Stimulated activated naive B cell treated with anti-CD40 and anti-IgM and Interleukin-4, amounts not matched to agents 10 μg/mL and 1 μg/mL and 100 μg/mL, for 72 hours (primary cell): Measurements from ENCODE around the gene SPG7.
"Not testable (repeated sequence)": the region's sequence is repeated elsewhere in the genome, so short reads cannot be mapped to it uniquely, and the experiment has no call there.

ENCODE experiments used
- ATAC-seq, 2 donors: fragments of 150-1000 bp; cut with Tn5 transposase; replicated peaks; 2 replicates each; pipeline ENCODE4 v1.10.0; 2021; ENCODE audit warnings: moderate library complexity in 1 of 2
- DNase-seq: peaks from one replicate; pipeline ENCODE4 v3.0.0; 2021
- H3K27ac Mint-ChIP-seq: one replicate; pipeline ENCODE4 v1.8.0; 2022; ENCODE audit warnings: mild to moderate bottlenecking, mixed read lengths
- H3K27me3 Mint-ChIP-seq, 2 donors: one replicate each; pipeline ENCODE4 v1.8.0; 2022; ENCODE audit warnings: mixed read lengths in 2 of 2
- H3K36me3 Mint-ChIP-seq, 2 donors: one replicate each; pipeline ENCODE4 v1.8.0; 2022; ENCODE audit warnings: mixed read lengths in 2 of 2, mild to moderate bottlenecking in 1 of 2
- H3K4me1 Mint-ChIP-seq, 2 donors: one replicate each; pipeline ENCODE4 v1.8.0; 2022; ENCODE audit warnings: mixed read lengths in 2 of 2, mild to moderate bottlenecking in 1 of 2
- H3K4me3 Mint-ChIP-seq, 2 donors: one replicate each; pipeline ENCODE4 v1.8.0; 2022; ENCODE audit warnings: mild to moderate bottlenecking in 2 of 2, mixed read lengths in 2 of 2, moderate library complexity in 1 of 2
- H3K9me3 Mint-ChIP-seq, 2 donors: one replicate each; pipeline ENCODE4 v1.8.0; 2022; ENCODE audit warnings: mixed read lengths in 2 of 2, mild to moderate bottlenecking in 1 of 2

The SPG7 gene

GRCh38 chr16:89563639-89564392 is 55.6 kb downstream of the SPG7 start:
- Mint-ChIP-seq H3K4me3 (peak overlapping the region; percentile 73 to 79), H3K36me3 (peaks cover 42 to 46% of the 10 kb centered on the region in 2 donors), H3K9me3 (no peaks in the 10 kb centered on the region), H3K27me3 (no peaks in the 10 kb centered on the region), H3K27ac (peak overlapping the region; percentile 27), H3K4me1 (peaks cover 38 to 62% of the 10 kb centered on the region in 2 donors)
- no peak for DNase-seq
- ATAC-seq: no peak

- Mint-ChIP-seq H3K27me3 (no peaks in the 10 kb centered on the region), H3K4me3 (peak overlapping the region; percentile 73 to 79), H3K4me1 (peaks cover 37 to 56% of the 10 kb centered on the region in 2 donors), H3K36me3 (peaks cover 42 to 46% of the 10 kb centered on the region in 2 donors), H3K9me3 (no peaks in the 10 kb centered on the region), H3K27ac (peak overlapping the region; percentile 94)
- no peak for ATAC-seq
- DNase-seq: no peak
These were observed 56.5 kb downstream of the SPG7 start for GRCh38 chr16:89564476-89565255.

- Mint-ChIP-seq H3K36me3 (peaks cover 42 to 46% of the 10 kb centered on the region in 2 donors), H3K27me3 (peaks cover under 1 to 4% of the 10 kb centered on the region in 2 donors), H3K9me3 (no peaks in the 10 kb centered on the region), H3K27ac (peak overlapping the region; percentile 94), H3K4me1 (peaks cover 36 to 52% of the 10 kb centered on the region in 2 donors), H3K4me3 (peak overlapping the region; percentile 73 to 79)
- DNase-seq (no peak), ATAC-seq (peak in 1 of 2 donors; percentile 0)
These were observed 57.0 kb downstream of the SPG7 start for GRCh38 chr16:89565256-89565505.

GRCh38 chr16:89565506-89566372 is 57.5 kb downstream of the SPG7 start:
- no peaks in the 10 kb centered on the region for H3K9me3 Mint-ChIP-seq
- ATAC-seq: peak; percentile 68 to 73
- peak; percentile 51 for DNase-seq

GRCh38 chr16:89567656-89568594 is 59.7 kb downstream of the SPG7 start:
- H3K4me3 Mint-ChIP-seq: no peak overlapping the region

More at GRCh38 chr16:89565506-89566372, 57.5 kb downstream of the SPG7 start:
- H3K27me3 Mint-ChIP-seq: peaks cover 5 to 9% of the 10 kb centered on the region in 2 donors
- peaks cover 38 to 52% of the 10 kb centered on the region in 2 donors for H3K4me1 Mint-ChIP-seq
- H3K27ac Mint-ChIP-seq: peak overlapping the region; percentile 94
- H3K4me3 Mint-ChIP-seq: peak overlapping the region; percentile 73 to 79
- peaks cover 42 to 47% of the 10 kb centered on the region in 2 donors for H3K36me3 Mint-ChIP-seq

GRCh38 chr16:89569506-89570341 is 61.5 kb downstream of the SPG7 start:
- no peak for DNase-seq
- no peak for ATAC-seq
- Mint-ChIP-seq H3K36me3 (peaks cover 10 to 14% of the 10 kb centered on the region in 2 donors), H3K9me3 (no peaks in the 10 kb centered on the region), H3K4me1 (peaks cover 29 to 43% of the 10 kb centered on the region in 2 donors), H3K27me3 (peaks cover 15 to 30% of the 10 kb centered on the region in 2 donors), H3K27ac (no peak overlapping the region), H3K4me3 (no peak overlapping the region)

More at GRCh38 chr16:89567656-89568594, 59.7 kb downstream of the SPG7 start:
- DNase-seq (no peak), ATAC-seq (no peak)
- H3K4me1 Mint-ChIP-seq: peaks cover 38 to 54% of the 10 kb centered on the region in 2 donors
- H3K27ac Mint-ChIP-seq: no peak overlapping the region
- H3K36me3 Mint-ChIP-seq: peaks cover 24 to 29% of the 10 kb centered on the region in 2 donors
- H3K27me3 Mint-ChIP-seq: peaks cover 14 to 28% of the 10 kb centered on the region in 2 donors
- no peaks in the 10 kb centered on the region for H3K9me3 Mint-ChIP-seq

DNA sequence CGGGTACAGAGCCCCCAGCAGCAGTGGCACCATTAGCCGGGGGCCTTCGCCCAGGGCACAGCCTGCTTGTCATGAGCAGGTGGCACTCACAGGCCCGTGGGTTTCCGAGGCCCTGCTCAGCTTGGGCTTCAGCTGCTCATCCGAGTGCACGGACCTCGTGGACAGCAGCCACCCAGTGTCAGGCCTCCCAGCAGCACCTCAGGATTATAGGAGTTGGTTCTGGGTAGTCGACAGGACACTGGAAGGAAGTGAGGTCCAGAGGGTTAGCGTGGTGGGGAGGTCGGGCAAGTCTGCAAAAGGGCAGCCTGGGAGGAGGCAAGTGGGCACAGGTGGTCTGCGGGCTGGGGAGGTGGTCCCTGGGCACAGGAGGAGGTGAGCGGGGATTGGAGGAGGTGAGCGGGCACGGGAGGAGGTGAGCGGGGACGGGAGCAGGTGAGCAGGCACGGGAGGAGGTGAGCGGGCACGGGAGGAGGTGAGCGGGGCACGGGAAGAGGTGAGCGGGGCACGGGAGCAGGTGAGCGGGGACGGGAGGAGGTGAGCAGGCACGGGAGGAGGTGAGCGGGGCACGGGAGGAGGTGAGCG is 62.2 kb downstream of the SPG7 start:
- Mint-ChIP-seq H3K9me3 (no peaks in the 10 kb centered on the region), H3K4me3 (no peak overlapping the region), H3K36me3 (peaks cover 6 to 8% of the 10 kb centered on the region in 2 donors), H3K27me3 (peaks cover 15 to 30% of the 10 kb centered on the region in 2 donors), H3K4me1 (peaks cover 24 to 40% of the 10 kb centered on the region in 2 donors), H3K27ac (no peak overlapping the region)
- DNase-seq: no peak
- ATAC-seq: no peak

DNA sequence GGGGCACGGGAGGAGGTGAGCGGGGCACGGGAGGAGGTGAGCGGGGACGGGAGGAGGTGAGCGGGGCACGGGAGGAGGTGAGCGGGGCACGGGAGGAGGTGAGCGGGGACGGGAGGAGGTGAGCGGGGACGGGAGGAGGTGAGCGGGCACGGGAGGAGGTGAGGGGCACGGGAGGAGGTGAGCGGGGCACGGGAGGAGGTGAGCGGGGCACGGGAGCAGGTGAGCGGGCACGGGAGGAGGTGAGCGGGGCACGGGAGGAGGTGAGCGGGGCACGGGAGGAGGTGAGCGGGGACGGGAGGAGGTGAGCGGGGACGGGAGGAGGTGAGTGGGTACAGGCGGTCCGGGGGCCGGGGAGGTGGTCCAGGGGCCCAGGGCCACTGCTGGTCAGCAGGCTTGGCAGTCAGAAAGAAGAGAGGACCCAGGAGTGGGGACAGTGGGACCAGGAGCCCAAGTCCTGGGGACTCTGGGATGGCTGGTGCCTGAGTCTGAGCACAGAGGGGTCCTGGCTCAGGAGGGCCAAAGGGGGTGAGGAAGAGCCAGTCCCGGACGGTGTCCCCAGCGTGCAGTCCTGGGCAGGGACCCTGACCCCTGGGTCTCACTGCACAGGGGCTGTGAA is 62.9 kb downstream of the SPG7 start:
- not testable (repeated sequence) for ATAC-seq, H3K27ac Mint-ChIP-seq, H3K4me3 Mint-ChIP-seq, H3K36me3 Mint-ChIP-seq, H3K9me3 Mint-ChIP-seq, DNase-seq
- peaks cover 18 to 33% of the 10 kb centered on the region in 2 donors for H3K4me1 Mint-ChIP-seq
- peaks cover 15 to 30% of the 10 kb centered on the region in 2 donors for H3K27me3 Mint-ChIP-seq

GRCh38 chr16:89571636-89572035 is 63.4 kb downstream of the SPG7 start:
- peak overlapping the region in 1 of 2 donors; percentile 19 for H3K4me3 Mint-ChIP-seq
- H3K4me1 Mint-ChIP-seq: peaks cover 18 to 29% of the 10 kb centered on the region in 2 donors
- peaks cover 4 to 6% of the 10 kb centered on the region in 2 donors for H3K36me3 Mint-ChIP-seq
- peak overlapping the region; percentile 79 for H3K27ac Mint-ChIP-seq
- peaks cover 15 to 30% of the 10 kb centered on the region in 2 donors for H3K27me3 Mint-ChIP-seq
- no peak for DNase-seq
- no peak for ATAC-seq
- no peaks in the 10 kb centered on the region for H3K9me3 Mint-ChIP-seq

GRCh38 chr16:89572073-89572484 is 63.9 kb downstream of the SPG7 start:
- Mint-ChIP-seq H3K27me3 (peaks cover 15 to 30% of the 10 kb centered on the region in 2 donors), H3K36me3 (peaks cover 4 to 6% of the 10 kb centered on the region in 2 donors), H3K9me3 (no peaks in the 10 kb centered on the region), H3K27ac (peak overlapping the region; percentile 79), H3K4me1 (peaks cover 18 to 29% of the 10 kb centered on the region in 2 donors), H3K4me3 (peak overlapping the region in 1 of 2 donors; percentile 29)
- peak; percentile 44 to 45 for ATAC-seq
- no peak for DNase-seq

DNA sequence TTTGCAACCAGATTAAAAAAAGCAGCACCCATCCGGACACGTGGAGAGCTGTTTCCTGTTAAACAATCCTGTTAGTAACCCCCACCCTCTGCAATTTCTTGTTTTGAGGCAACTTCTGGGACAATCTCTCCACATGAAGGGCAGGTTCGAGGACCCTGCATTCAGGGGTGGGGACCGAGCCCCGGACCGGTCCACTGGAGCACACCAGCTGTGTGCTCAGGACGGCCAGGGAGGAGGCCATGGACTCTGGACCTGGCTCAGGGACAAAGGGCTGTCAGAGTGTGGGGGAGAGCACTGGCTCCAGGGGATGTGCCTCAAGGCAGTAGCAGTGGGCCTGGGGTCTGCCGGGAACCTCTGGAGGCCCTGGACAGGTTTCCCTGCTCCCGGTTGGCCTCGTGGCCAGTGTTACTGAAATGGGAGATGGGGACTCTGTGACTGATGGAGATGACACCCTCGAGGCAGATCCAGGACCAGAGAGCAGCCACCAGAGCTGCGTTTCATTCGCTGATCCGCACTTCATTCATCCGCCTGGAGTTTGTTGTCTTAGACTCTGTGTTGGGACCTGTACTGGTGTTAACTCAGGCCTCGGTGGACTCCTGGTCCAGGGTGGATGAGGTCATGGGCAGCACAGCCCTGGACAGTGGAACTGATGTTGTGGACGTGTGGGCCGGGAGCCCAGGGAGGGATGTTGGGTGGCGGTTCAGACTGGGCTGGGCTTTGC is 64.4 kb downstream of the SPG7 start:
- Mint-ChIP-seq H3K4me1 (peaks cover 19 to 29% of the 10 kb centered on the region in 2 donors), H3K27me3 (peaks cover 15 to 30% of the 10 kb centered on the region in 2 donors), H3K9me3 (no peaks in the 10 kb centered on the region), H3K27ac (no peak overlapping the region), H3K36me3 (peaks cover 3% of the 10 kb centered on the region in 2 donors), H3K4me3 (no peak overlapping the region)
- ATAC-seq: no peak
- DNase-seq: no peak
